Fibroblast of the aortic adventitia (primary cell): ENCODE results near the gene TRIML2. TPM values are rescaled to one million over a fixed set of nuclear protein-coding genes. Genes with fewer than 3 reads are reported as not detected.

ENCODE experiments used
- DNase-seq: peaks from one replicate; pipeline ENCODE4 v3.0.0-alpha.2; 2010; ENCODE audit warnings: low read depth
- H3K4me3 ChIP-seq: 2 replicates; pipeline ENCODE4 v1.5.1; 2011; ENCODE audit warnings: low read depth, mild to moderate bottlenecking, control low read depth, low read length, moderate library complexity
- CTCF ChIP-seq: IDR thresholded peaks from 2 replicates; pipeline ENCODE4 v1.5.1; 2011; ENCODE audit warnings: mild to moderate bottlenecking, low read length, control low read depth, inconsistent platforms; ENCODE audit not compliant: insufficient read depth
- total RNA-seq: library from RNA; depleted of rRNA; stranded (reverse); fragments of >200 nt; gene quantifications from 2 replicates; pipeline ENCODE4 v1.2.3, GENCODE V29; 2012; ENCODE audit warnings: low replicate concordance

The TRIML2 gene
- total RNA-seq, 1 donor = not detected

DNA sequence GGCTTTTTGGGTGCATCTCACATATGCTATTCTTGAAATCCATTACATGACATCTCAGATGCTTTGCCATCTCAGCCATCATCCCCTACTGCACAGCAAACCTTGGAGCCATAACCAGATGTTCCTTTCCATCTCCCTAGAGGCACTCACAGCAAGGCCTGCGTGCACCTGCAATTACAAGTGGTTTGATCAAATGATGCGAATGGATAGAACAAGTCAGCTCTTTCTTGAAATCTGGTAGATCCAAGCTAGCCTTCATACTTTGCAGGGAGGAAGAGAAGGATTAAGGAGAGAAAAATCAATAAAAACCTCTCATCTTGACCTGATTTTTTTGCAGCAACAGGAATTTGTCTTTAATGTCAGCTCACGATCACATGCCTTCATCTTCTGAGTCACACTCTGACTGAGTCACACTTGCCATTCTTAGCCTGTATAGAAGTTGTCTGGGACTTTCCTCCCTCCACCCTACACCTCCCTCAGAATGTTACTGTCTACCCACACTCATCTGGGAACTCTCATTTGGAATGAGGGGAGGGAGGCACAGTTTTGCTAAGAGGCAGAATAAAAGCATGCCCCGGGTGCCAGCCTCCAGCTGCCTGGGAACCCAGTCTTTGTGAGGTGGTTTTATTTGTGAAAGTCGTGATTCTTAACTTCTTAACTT lies 17.9 kb upstream of the TRIML2 start:
- no peak for DNase-seq
- TF ChIP-seq CTCF = no peak
- no peak overlapping the region for H3K4me3 ChIP-seq

DNA sequence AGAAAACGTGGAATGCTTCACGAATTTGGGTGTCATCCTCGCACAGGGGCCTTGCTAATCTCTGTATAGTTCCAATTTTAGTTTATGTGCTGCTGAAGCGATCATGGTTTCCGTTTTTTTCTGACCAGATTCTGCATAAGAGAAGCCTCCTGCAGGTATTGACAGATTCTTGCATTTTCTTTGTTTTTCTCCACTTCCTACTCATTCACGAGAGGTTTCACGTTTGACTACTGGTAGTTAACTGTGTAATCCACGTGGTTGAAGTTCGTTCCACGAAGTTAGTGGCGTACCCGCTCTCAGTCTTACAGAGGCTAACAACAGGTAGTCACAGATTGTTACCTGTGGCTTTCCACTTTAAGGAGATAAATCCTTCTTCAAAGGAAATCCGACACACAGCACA lies 12.1 kb upstream of the TRIML2 start:
- DNase-seq = no peak
- H3K4me3 ChIP-seq = no peak overlapping the region
- TF ChIP-seq CTCF = no peak

DNA sequence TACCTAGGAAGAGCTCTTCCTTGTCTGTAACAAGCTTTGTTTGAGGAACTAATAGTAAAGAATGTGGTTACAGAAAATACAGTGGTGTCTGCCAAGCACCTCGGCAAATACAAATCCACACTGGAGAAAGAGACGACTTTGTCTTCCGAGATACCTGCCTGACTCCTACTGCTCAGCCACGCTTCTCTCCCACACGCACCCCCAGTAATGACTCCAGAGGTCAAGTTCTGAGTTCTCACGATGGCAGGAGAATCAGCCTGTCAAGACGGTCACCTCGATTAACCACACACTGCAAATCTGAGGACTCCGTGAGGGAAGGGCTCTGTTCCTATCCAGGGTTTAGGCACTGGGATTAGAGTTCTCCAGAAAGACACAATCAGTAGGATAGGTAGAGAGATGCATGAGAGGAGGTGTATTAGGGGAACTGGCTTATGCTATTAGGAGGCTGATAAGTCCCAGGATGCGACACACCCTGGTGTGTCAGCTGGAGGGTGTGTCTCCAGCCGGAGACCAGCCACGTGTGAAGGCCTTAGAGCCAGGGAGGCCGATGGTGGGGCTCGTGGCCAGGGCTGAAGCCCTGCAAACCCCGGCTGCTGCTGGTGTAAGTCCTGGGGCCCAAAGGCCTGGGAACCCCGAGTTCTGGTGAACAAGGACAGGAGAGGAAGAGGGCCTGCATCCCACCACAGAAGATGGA lies 8.4 kb upstream of the TRIML2 start:
- DNase-seq = no peak
- no peak overlapping the region for H3K4me3 ChIP-seq
- no peak for TF ChIP-seq CTCF

GRCh38 chr4:188113156-188113555 lies 3.8 kb upstream of the TRIML2 start:
- DNase-seq = no peak
- no peak for TF ChIP-seq CTCF
- no peak overlapping the region for H3K4me3 ChIP-seq

DNA sequence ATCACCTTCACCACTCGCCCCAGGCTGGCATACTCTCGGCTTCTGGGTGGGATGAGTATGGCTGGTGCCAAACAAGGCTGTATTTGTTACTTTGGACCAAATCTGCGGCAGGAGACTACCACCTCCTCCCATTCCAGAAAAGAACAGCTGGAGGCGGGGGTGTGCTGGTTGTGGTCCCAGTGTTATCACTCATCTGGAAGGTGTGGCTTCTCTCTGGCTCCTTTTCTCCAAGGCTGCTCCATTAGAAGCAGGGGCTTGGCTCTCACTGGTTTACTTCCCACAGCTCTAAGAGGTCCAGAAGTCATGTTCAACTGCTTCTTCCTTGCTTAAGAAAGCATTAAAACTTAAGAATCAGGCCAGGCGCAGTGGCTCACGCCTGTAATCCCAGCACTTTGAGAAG lies 2.6 kb upstream of the TRIML2 start:
- TF ChIP-seq CTCF = no peak
- DNase-seq = no peak
- no peak overlapping the region for H3K4me3 ChIP-seq

- DNase-seq = no peak
- TF ChIP-seq CTCF = no peak
- H3K4me3 ChIP-seq = no peak overlapping the region
Observed at GRCh38 chr4:188110741-188111471, 1.5 kb upstream of the TRIML2 start.
